K562 (cell line): ENCODE measurements around the gene TMEM242. TPM values are rescaled to one million over a fixed set of nuclear protein-coding genes. Genes with fewer than 3 reads are reported as not detected.

Experiments
- ARID3B ChIP-seq: fragments of 250-450 bp; sonication (Bioruptor Pico); IDR thresholded peaks from 2 replicates; pipeline ENCODE4 v1.4.0; 2020; ENCODE audit warnings: borderline replicate concordance
- ARNT ChIP-seq, 2 experiments: fragments of 450-650 bp; IDR thresholded peaks; 2 replicates each; pipeline ENCODE4 v1.6.1; 2016; ENCODE audit warnings: mild to moderate bottlenecking in 1 of 2
- BCLAF1 ChIP-seq, 2 experiments: fragments of 450-650 bp in 1 of 2; IDR thresholded peaks; 2 replicates each; pipeline ENCODE4 v1.6.1; 2011 to 2017; ENCODE audit warnings: low read depth in 2 of 2, antibody characterized with exemption in 1 of 2, borderline replicate concordance in 1 of 2, low read length in 1 of 2, mild to moderate bottlenecking in 1 of 2, mixed read lengths in 1 of 2; ENCODE audit not compliant: control insufficient read depth in 1 of 2
- GTF3C2 ChIP-seq: IDR thresholded peaks from 3 replicates; pipeline ENCODE4 v1.6.1; 2011; ENCODE audit warnings: borderline replicate concordance, mild to moderate bottlenecking, moderate library complexity; ENCODE audit not compliant: insufficient read length; ENCODE audit errors: extremely low read depth
- HOXB6 ChIP-seq: fragments of 250-450 bp; sonication (Bioruptor Pico); IDR thresholded peaks from 2 replicates; pipeline ENCODE4 v1.5.1; 2022; ENCODE audit warnings: mild to moderate bottlenecking, borderline replicate concordance
- KAT7 ChIP-seq: sonication (generic); formaldehyde crosslinking; IDR thresholded peaks from 2 replicates; pipeline ENCODE4 v1.8.0; 2022; ENCODE audit warnings: missing genetic modification reagents, mild to moderate bottlenecking, borderline replicate concordance
- MAFK ChIP-seq: IDR thresholded peaks from 2 replicates; pipeline ENCODE4 v1.6.1; 2011; ENCODE audit warnings: low read length, improper control_type of control experiment
- POLR2G ChIP-seq: fragments of 200-400 bp; formaldehyde crosslinking; IDR thresholded peaks from 2 replicates; pipeline ENCODE4 v1.6.1; 2017; ENCODE audit warnings: low read depth, mild to moderate bottlenecking, antibody characterized with exemption, low read length, moderate library complexity
- POLR2H ChIP-seq: IDR thresholded peaks from 2 replicates; pipeline ENCODE4 v1.6.1; 2016; ENCODE audit warnings: missing genetic modification characterization, low read depth, mild to moderate bottlenecking, control low read depth, missing compliant biosample characterization, moderate library complexity
- RCOR1 ChIP-seq, 2 experiments: IDR thresholded peaks; 2 replicates each; pipeline ENCODE4 v1.6.1; 2012; ENCODE audit warnings: low read depth in 2 of 2, low read length in 2 of 2, borderline replicate concordance in 1 of 2, improper control_type of control experiment in 1 of 2
- SAFB ChIP-seq: fragments of 200-400 bp; formaldehyde crosslinking; IDR thresholded peaks from 2 replicates; pipeline ENCODE4 v1.6.1; 2017; ENCODE audit warnings: low read depth, low read length, borderline replicate concordance
- SRSF3 ChIP-seq: fragments of 200-400 bp; formaldehyde crosslinking; IDR thresholded peaks from 2 replicates; pipeline ENCODE4 v1.6.1; 2016; ENCODE audit warnings: mild to moderate bottlenecking, low read length, moderate library complexity; ENCODE audit not compliant: insufficient read depth
- YY1 ChIP-seq, 3 experiments: IDR thresholded peaks; 2 replicates each; pipeline ENCODE4 v1.6.1; 2011; ENCODE audit warnings: low read length in 2 of 3, mild to moderate bottlenecking in 2 of 3, moderate library complexity in 2 of 3, borderline replicate concordance in 1 of 3, control low read depth in 1 of 3, low read depth in 1 of 3; ENCODE audit not compliant: insufficient read depth in 3 of 3, insufficient replicate concordance in 2 of 3, control insufficient read depth in 1 of 3, insufficient read length in 1 of 3; ENCODE audit errors: extremely low read depth in 1 of 3
- ZNF277 ChIP-seq: fragments of 250-450 bp; sonication (Bioruptor Pico); IDR thresholded peaks from 2 replicates; pipeline ENCODE4 v1.8.0; 2022; ENCODE audit warnings: inconsistent platforms, mild to moderate bottlenecking, moderate library complexity, borderline replicate concordance
- ZNF57 ChIP-seq: fragments of 450-650 bp; formaldehyde crosslinking; IDR thresholded peaks from 2 replicates; pipeline ENCODE4 v1.4.0; 2020; ENCODE audit warnings: mild to moderate bottlenecking, moderate library complexity
- polyA plus RNA-seq, 8 experiments: library from polyadenylated mRNA; depleted of rRNA in 4 of 8; stranded (reverse) in 5 of 8; unstranded in 3 of 8; fragments of >200 nt; fragmentation: Nextera tagmentation in 2 of 8; fragmentation: Illumina TruSeq in 1 of 8; extraction: Ambion mirVana in 2 of 8; extraction: Trizol in 1 of 8; gene quantifications; 2 replicates each; pipeline versions ENCODE4 v1.2.1 to v1.2.3, GENCODE V29; 2011 to 2014; ENCODE audit warnings: inconsistent platforms in 1 of 8, missing spikeins in 1 of 8
- total RNA-seq, 7 experiments: library from RNA; depleted of rRNA in 6 of 7; stranded (reverse); fragments of >200 nt in 6 of 7; fragmentation: Illumina TruSeq in 2 of 7; extraction: Trizol in 2 of 7; gene quantifications; 2 replicates each; pipeline versions ENCODE4 v1.2.1 to v1.2.3, GENCODE V29; 2011 to 2021; ENCODE audit warnings: low replicate concordance in 1 of 7

The TMEM242 gene
- total and polyA plus RNA-seq, 9 of the 15 experiments (the other 6 are each of a cell fraction or from before 2014, with no cell fraction given) = 9.5 to 35.3 (median 16.5) TPM

- TF ChIP-seq KAT7 (CRISPR knock-in tag) = 0 out of 2 replicates have a peak, but pooled peaks have one; percentile 78
- TF ChIP-seq POLR2H = no peak
- no peak for TF ChIP-seq SRSF3
- peak in 2 of 3 experiments; percentile 66 to 76 for TF ChIP-seq YY1 (IDR thresholded peaks at IDR 0.05; ENCODE audit: borderline replicate concordance in 1 of 3, control insufficient read depth in 1 of 3, extremely low read depth in 1 of 3, insufficient read depth in 3 of 3, insufficient read length in 1 of 3, insufficient replicate concordance in 2 of 3, low read depth in 1 of 3, low read length in 2 of 3)
- peak in 1 of 2 experiments; percentile 76; a peak in 1 of 4 replicates for TF ChIP-seq RCOR1 (IDR thresholded peaks at IDR 0.05; ENCODE audit: borderline replicate concordance in 1 of 2, low read depth in 2 of 2, low read length in 2 of 2)
- TF ChIP-seq MAFK = no peak
- TF ChIP-seq SAFB = peak; percentile 77
- TF ChIP-seq BCLAF1 (IDR thresholded peaks at IDR 0.05; ENCODE audit: borderline replicate concordance in 1 of 2, control insufficient read depth in 1 of 2, low read depth in 2 of 2, low read length in 1 of 2) = no peak
- 0 out of 2 replicates have a peak, but pooled peaks have one; percentile 27 for TF ChIP-seq HOXB6 (CRISPR knock-in tag)
- TF ChIP-seq ZNF277 (CRISPR knock-in tag) = no peak
- TF ChIP-seq POLR2G = peak; percentile 89
- TF ChIP-seq ARNT (IDR thresholded peaks at IDR 0.05) = no peak
- TF ChIP-seq ARID3B (CRISPR knock-in tag) = no peak
- no peak for TF ChIP-seq GTF3C2
- TF ChIP-seq ZNF57 (CRISPR knock-in tag) = no peak
Observed at GRCh38 chr6:157274471-157275226, 48.7 kb downstream of the TMEM242 start (continued).
